Neural progenitor cell (in vitro differentiated cells): ENCODE data around the gene MFSD12. TPM values are rescaled to one million over a fixed set of nuclear protein-coding genes. Genes with fewer than 3 reads are reported as not detected.

Experiments used
- DNase-seq: peaks from one replicate; pipeline ENCODE4 v3.0.0-alpha.2; 2016; ENCODE audit warnings: low spot score
- H2AFZ ChIP-seq: fragments of 200-600 bp; sonication (generic); replicated peaks from 2 replicates; pipeline ENCODE4 v1.6.1; 2016; ENCODE audit warnings: antibody characterized with exemption
- H3F3A ChIP-seq: fragments of 200-600 bp; sonication (generic); 2 replicates; pipeline ENCODE4 v1.6.1; 2016; ENCODE audit warnings: antibody characterized with exemption, low read depth
- H3K27ac ChIP-seq: fragments of 200-600 bp; sonication (generic); 2 replicates; pipeline ENCODE4 v1.5.1; 2016; ENCODE audit warnings: mild to moderate bottlenecking
- H3K27me3 ChIP-seq: fragments of 200-600 bp; sonication (generic); 2 replicates; pipeline ENCODE4 v1.6.1; 2016; ENCODE audit warnings: mild to moderate bottlenecking, moderate library complexity
- H3K36me3 ChIP-seq: fragments of 200-600 bp; sonication (generic); 2 replicates; pipeline ENCODE4 v1.5.1; 2016
- H3K4me1 ChIP-seq: fragments of 200-600 bp; sonication (generic); 2 replicates; pipeline ENCODE4 v1.6.1; 2016; ENCODE audit warnings: mixed run types
- H3K4me2 ChIP-seq: fragments of 200-600 bp; sonication (generic); 2 replicates; pipeline ENCODE4 v1.6.1; 2016
- H3K4me3 ChIP-seq: fragments of 200-600 bp; sonication (generic); 2 replicates; pipeline ENCODE4 v1.5.1; 2016
- H3K79me2 ChIP-seq: fragments of 200-600 bp; sonication (generic); 2 replicates; pipeline ENCODE4 v1.6.1; 2016; ENCODE audit warnings: low read depth
- H3K9ac ChIP-seq: fragments of 200-600 bp; sonication (generic); 2 replicates; pipeline ENCODE4 v1.6.1; 2016
- H3K9me3 ChIP-seq: fragments of 200-600 bp; sonication (generic); 2 replicates; pipeline ENCODE4 v1.5.1; 2016; ENCODE audit warnings: low read depth
- H4K20me1 ChIP-seq: fragments of 200-600 bp; sonication (generic); 2 replicates; pipeline ENCODE4 v1.6.1; 2016; ENCODE audit warnings: low read depth
- H3K27ac Mint-ChIP-seq: 3 replicates; pipeline ENCODE4 v1.8.0; 2021; ENCODE audit warnings: mixed read lengths
- H3K27me3 Mint-ChIP-seq: 2 replicates; pipeline ENCODE4 v1.8.0; 2022; ENCODE audit warnings: low read depth, mild to moderate bottlenecking, inconsistent platforms, moderate library complexity, mixed read lengths; ENCODE audit not compliant: insufficient read depth
- H3K36me3 Mint-ChIP-seq: 3 replicates; pipeline ENCODE4 v1.8.0; 2021; ENCODE audit warnings: mixed read lengths
- H3K4me1 Mint-ChIP-seq: 3 replicates; pipeline ENCODE4 v1.8.0; 2021; ENCODE audit warnings: mixed read lengths
- H3K4me3 Mint-ChIP-seq: 3 replicates; pipeline ENCODE4 v1.8.0; 2021; ENCODE audit warnings: mild to moderate bottlenecking, moderate library complexity, mixed read lengths
- H3K9me3 Mint-ChIP-seq: 3 replicates; pipeline ENCODE4 v1.8.0; 2020; ENCODE audit warnings: mixed read lengths
- EZH2 ChIP-seq: fragments of 200-600 bp; sonication (generic); IDR thresholded peaks from 2 replicates; pipeline ENCODE4 v1.6.1; 2017; ENCODE audit warnings: antibody characterized with exemption, mild to moderate bottlenecking, moderate library complexity
- EZH2phosphoT487 ChIP-seq: fragments of 200-600 bp; sonication (generic); IDR thresholded peaks from 2 replicates; pipeline ENCODE4 v1.6.1; 2017; ENCODE audit warnings: antibody characterized with exemption
- total RNA-seq: library from RNA; depleted of rRNA; stranded (reverse); fragments of >200 nt; gene quantifications from 2 replicates; pipeline ENCODE4 v1.2.3, GENCODE V29; 2015; ENCODE audit warnings: low replicate concordance
- TF ChIP-seq, protein P1 (sequence below): fragments of 200-600 bp; sonication (generic); IDR thresholded peaks from 2 replicates; pipeline ENCODE4 v1.5.1; 2017; ENCODE audit warnings: antibody characterized with exemption, mild to moderate bottlenecking

Gene MFSD12
- total RNA-seq, 1 donor from 2014 or later = 34.1 TPM

GRCh38 chr19:3590991-3591659, 33.7 kb upstream of the MFSD12 start:
- H3K4me1 ChIP-seq = no peaks in the 10 kb centered on the region
- H3K27ac ChIP-seq = no peak overlapping the region
- H3K4me2 ChIP-seq = no peak overlapping the region
- no peaks in the 10 kb centered on the region for H4K20me1 ChIP-seq
- no peak overlapping the region for H3K4me3 Mint-ChIP-seq
- no peaks in the 10 kb centered on the region for H3K4me1 Mint-ChIP-seq
- TF ChIP-seq, protein P1, sequence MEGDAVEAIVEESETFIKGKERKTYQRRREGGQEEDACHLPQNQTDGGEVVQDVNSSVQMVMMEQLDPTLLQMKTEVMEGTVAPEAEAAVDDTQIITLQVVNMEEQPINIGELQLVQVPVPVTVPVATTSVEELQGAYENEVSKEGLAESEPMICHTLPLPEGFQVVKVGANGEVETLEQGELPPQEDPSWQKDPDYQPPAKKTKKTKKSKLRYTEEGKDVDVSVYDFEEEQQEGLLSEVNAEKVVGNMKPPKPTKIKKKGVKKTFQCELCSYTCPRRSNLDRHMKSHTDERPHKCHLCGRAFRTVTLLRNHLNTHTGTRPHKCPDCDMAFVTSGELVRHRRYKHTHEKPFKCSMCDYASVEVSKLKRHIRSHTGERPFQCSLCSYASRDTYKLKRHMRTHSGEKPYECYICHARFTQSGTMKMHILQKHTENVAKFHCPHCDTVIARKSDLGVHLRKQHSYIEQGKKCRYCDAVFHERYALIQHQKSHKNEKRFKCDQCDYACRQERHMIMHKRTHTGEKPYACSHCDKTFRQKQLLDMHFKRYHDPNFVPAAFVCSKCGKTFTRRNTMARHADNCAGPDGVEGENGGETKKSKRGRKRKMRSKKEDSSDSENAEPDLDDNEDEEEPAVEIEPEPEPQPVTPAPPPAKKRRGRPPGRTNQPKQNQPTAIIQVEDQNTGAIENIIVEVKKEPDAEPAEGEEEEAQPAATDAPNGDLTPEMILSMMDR = no peak
- TF ChIP-seq EZH2phosphoT487 (no peak), EZH2 (no peak)
- H2AFZ ChIP-seq = no peak overlapping the region
- H3K36me3 Mint-ChIP-seq = no peaks in the 10 kb centered on the region
- H3K27me3 Mint-ChIP-seq = peaks cover 32% of the 10 kb centered on the region
- peaks cover 9% of the 10 kb centered on the region for H3K9me3 Mint-ChIP-seq
- no peaks in the 10 kb centered on the region for H3K36me3 ChIP-seq
- no peak for DNase-seq
- H3K79me2 ChIP-seq = no peaks in the 10 kb centered on the region
- no peak overlapping the region for H3K4me3 ChIP-seq
- H3K27me3 ChIP-seq = peaks cover 72% of the 10 kb centered on the region
- no peaks in the 10 kb centered on the region for H3K9me3 ChIP-seq
- no peak overlapping the region for H3K27ac Mint-ChIP-seq
- no peak overlapping the region for H3K9ac ChIP-seq
- peaks cover 12% of the 10 kb centered on the region for H3F3A ChIP-seq

DNA sequence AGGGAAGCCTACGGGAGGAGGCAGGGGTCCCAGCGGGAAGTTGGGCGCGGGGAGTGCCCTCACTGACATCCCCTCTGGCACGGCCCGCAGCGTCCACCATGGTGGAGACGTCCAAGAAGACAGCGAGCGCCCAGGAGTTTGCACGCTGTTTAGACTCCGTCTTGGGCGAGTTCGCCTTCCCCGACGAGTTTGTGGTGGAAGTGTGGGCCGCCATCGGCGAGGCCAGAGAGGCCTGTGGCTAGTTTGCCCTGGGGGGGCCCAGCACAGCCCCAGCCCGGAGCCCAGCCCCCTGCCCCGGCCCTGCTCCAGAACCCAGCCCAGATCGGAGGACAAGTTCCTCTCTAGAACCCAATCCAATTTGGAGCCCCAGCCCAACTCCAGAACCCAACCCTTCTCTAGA, 32.6 kb upstream of the MFSD12 start:
- Histone ChIP-seq H3K4me1 (no peaks in the 10 kb centered on the region), H3K9ac (no peak overlapping the region), H3K79me2 (no peaks in the 10 kb centered on the region), H3K4me3 (no peak overlapping the region), H3K27me3 (peaks cover 78% of the 10 kb centered on the region), H4K20me1 (no peaks in the 10 kb centered on the region), H3F3A (peaks cover 12% of the 10 kb centered on the region), H3K4me2 (no peak overlapping the region), H3K36me3 (no peaks in the 10 kb centered on the region), H3K27ac (no peak overlapping the region), H2AFZ (no peak overlapping the region), H3K9me3 (no peaks in the 10 kb centered on the region)
- Mint-ChIP-seq H3K36me3 (no peaks in the 10 kb centered on the region), H3K27ac (no peak overlapping the region), H3K4me3 (peak overlapping the region; percentile 21), H3K27me3 (peaks cover 24% of the 10 kb centered on the region), H3K9me3 (peaks cover 9% of the 10 kb centered on the region), H3K4me1 (no peaks in the 10 kb centered on the region)
- DNase-seq = no peak
- TF ChIP-seq EZH2 (no peak), EZH2phosphoT487 (no peak)
- TF ChIP-seq, protein P1 = no peak

DNA sequence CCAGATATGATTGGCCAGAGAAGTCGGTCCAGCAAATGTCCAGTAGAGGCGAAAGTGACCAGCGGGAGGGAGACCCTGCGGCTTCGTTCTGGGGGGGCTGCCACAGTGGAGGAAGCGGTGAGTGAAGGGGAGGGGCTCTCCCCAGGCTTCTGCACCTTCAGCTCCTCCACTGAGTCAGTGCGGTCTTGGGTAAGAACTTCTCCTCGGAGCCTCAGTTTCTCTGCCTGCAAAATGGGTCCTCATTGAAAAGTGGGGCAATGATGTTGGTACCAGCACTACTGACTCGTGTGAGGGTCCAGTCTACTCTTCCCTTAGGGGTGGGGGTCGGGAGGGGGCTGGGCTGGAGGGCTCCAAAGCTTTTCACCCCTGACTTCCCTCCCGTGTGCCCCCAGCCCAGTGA, 32.1 kb upstream of the MFSD12 start:
- no peaks in the 10 kb centered on the region for H3K9me3 ChIP-seq
- no peak overlapping the region for H2AFZ ChIP-seq
- no peaks in the 10 kb centered on the region for H3K79me2 ChIP-seq
- no peaks in the 10 kb centered on the region for H3K4me1 ChIP-seq
- TF ChIP-seq, protein P1 = no peak
- TF ChIP-seq EZH2 (no peak), EZH2phosphoT487 (no peak)
- no peaks in the 10 kb centered on the region for H4K20me1 ChIP-seq
- Mint-ChIP-seq H3K9me3 (peaks cover 9% of the 10 kb centered on the region), H3K4me1 (no peaks in the 10 kb centered on the region), H3K27ac (no peak overlapping the region), H3K36me3 (no peaks in the 10 kb centered on the region), H3K27me3 (peaks cover 24% of the 10 kb centered on the region), H3K4me3 (peak overlapping the region; percentile 62)
- H3K27ac ChIP-seq = no peak overlapping the region
- H3K27me3 ChIP-seq = peaks cover 79% of the 10 kb centered on the region
- peaks cover 12% of the 10 kb centered on the region for H3F3A ChIP-seq
- no peaks in the 10 kb centered on the region for H3K36me3 ChIP-seq
- no peak overlapping the region for H3K9ac ChIP-seq
- no peak overlapping the region for H3K4me2 ChIP-seq
- DNase-seq = no peak
- no peak overlapping the region for H3K4me3 ChIP-seq
